DOHH2 (cell line): ENCODE data around the gene SECISBP2.

Source experiments
- CTCF ChIP-seq: fragments of 200-600 bp; sonication (generic); IDR thresholded peaks from one replicate; pipeline ENCODE4 v1.5.1; 2014; ENCODE audit warnings: antibody characterized with exemption, mild to moderate bottlenecking, low read depth, low read length; ENCODE audit not compliant: poor library complexity, severe bottlenecking
- EZH2phosphoT487 ChIP-seq: fragments of 200-600 bp; sonication (generic); IDR thresholded peaks from 2 replicates; pipeline ENCODE4 v1.6.1; 2017; ENCODE audit warnings: borderline replicate concordance, mild to moderate bottlenecking, antibody characterized with exemption, low read length, moderate library complexity, mixed read lengths

- TF ChIP-seq CTCF (no peak), EZH2phosphoT487 (no peak)
Observed at GRCh38 chr9:89350988-89351557, 32.8 kb downstream of the SECISBP2 start.
